K562 (cell line): ENCODE results near the gene DNAJB1. TPM values are rescaled to one million over a fixed set of nuclear protein-coding genes. Genes with fewer than 3 reads are reported as not detected.

Experiments
- ATAC-seq: fragments of 200-7000 bp; cut with Tn5 transposase; 3 replicates; pipeline ENCODE4 v1.9.1; 2020; ENCODE audit warnings: moderate library complexity
- BruUV-seq: library from RNA; stranded (reverse); fragments of 400-500 nt; replicated peaks from 2 replicates; lab custom pipeline; 2021; lab: Mats Ljungman, UMichigan
- CTCF ChIA-PET: fragments of 300-600 bp; formaldehyde crosslinking; extraction: SDS; loops from one replicate; lab custom pipeline; 2021; ENCODE audit warnings: low intra/inter-chr PET ratio; lab: Yijun Ruan, JAX
- POLR2A ChIA-PET: fragments of 300-600, 350-650 bp; sonication (Branson Sonifier 250); formaldehyde crosslinking; extraction: SDS; loops from one replicate; lab custom pipeline; 2021; ENCODE audit warnings: antibody characterized with exemption, inconsistent platforms; lab: Yijun Ruan, JAX
- DNase-seq, 4 experiments: peaks; one replicate each; pipeline versions ENCODE4 v3.0.0 to v3.0.0-alpha.2; 2011 to 2018; ENCODE audit warnings: low spot score in 3 of 4, mixed read lengths in 3 of 4; ENCODE audit errors: extremely low read depth in 1 of 4
- FAIRE-seq: peaks from 2 replicates; lab custom pipeline; 2011; peaks lifted over from hg19 to GRCh38; lab: Jason Lieb, UNC
- H2AFZ ChIP-seq: 2 replicates; pipeline ENCODE4 v1.6.0; 2011; ENCODE audit warnings: low read depth, low read length, control low read depth, inconsistent platforms
- H3K27ac ChIP-seq: fragments of 200-600 bp; 3 replicates; pipeline ENCODE4 v1.8.0; 2011; ENCODE audit warnings: low read depth, mild to moderate bottlenecking, control low read depth, inconsistent platforms, low read length, moderate library complexity, mixed read lengths; ENCODE audit errors: extremely low read depth
- H3K27me3 ChIP-seq, 2 experiments: fragments of 300-600 bp in 1 of 2; 2 replicates in 1 of 2; 3 replicates in 1 of 2; pipeline versions ENCODE4 v1.6.0 to v1.8.0; 2011; ENCODE audit warnings: inconsistent platforms in 2 of 2, low read length in 2 of 2, mild to moderate bottlenecking in 1 of 2, mixed read lengths in 1 of 2, moderate library complexity in 1 of 2; ENCODE audit not compliant: control insufficient read depth in 2 of 2, insufficient read depth in 2 of 2
- H3K36me3 ChIP-seq: fragments of 300-600 bp; 3 replicates; pipeline ENCODE4 v1.8.0; 2011; ENCODE audit warnings: mild to moderate bottlenecking, low read length, inconsistent platforms; ENCODE audit not compliant: control insufficient read depth, insufficient read depth
- H3K4me1 ChIP-seq, 2 experiments: fragments of 200-600 bp in 1 of 2; replicated peaks in 1 of 2; 2 replicates in 1 of 2; 3 replicates in 1 of 2; pipeline versions ENCODE4 v1.5.1 to v1.8.0; 2011; ENCODE audit warnings: inconsistent platforms in 2 of 2, low read length in 2 of 2, mild to moderate bottlenecking in 1 of 2, mixed read lengths in 1 of 2, moderate library complexity in 1 of 2; ENCODE audit not compliant: control insufficient read depth in 2 of 2, insufficient read depth in 2 of 2
- H3K4me2 ChIP-seq: 2 replicates; pipeline ENCODE4 v1.6.1; 2011; ENCODE audit warnings: low read length, control low read depth, inconsistent platforms, mixed read lengths; ENCODE audit not compliant: insufficient read depth
- H3K4me3 ChIP-seq: fragments of 200-600 bp; sonication (generic), shearing (Covaris generic); 2 replicates; pipeline ENCODE4 v1.5.1; 2016; ENCODE audit warnings: control low read depth, inconsistent platforms
- H3K79me2 ChIP-seq: fragments of 200-600 bp; 3 replicates; pipeline ENCODE4 v1.8.0; 2011; ENCODE audit warnings: low read length, inconsistent platforms; ENCODE audit not compliant: control insufficient read depth, insufficient read depth
- H3K9ac ChIP-seq, 2 experiments: 2 replicates each; pipeline versions ENCODE4 v1.6.0 to v1.6.1; 2011; ENCODE audit warnings: low read depth in 2 of 2, low read length in 2 of 2, control low read depth in 1 of 2, inconsistent platforms in 1 of 2, mild to moderate bottlenecking in 1 of 2, mixed read lengths in 1 of 2; ENCODE audit not compliant: insufficient read depth in 1 of 2
- H3K9me1 ChIP-seq: one replicate; pipeline ENCODE4 v1.6.0; 2011; ENCODE audit warnings: inconsistent platforms, mild to moderate bottlenecking, low read length, moderate library complexity; ENCODE audit not compliant: control insufficient read depth, insufficient read depth
- H3K9me3 ChIP-seq: replicated peaks from 2 replicates; pipeline ENCODE4 v1.5.1; 2011; ENCODE audit warnings: low read depth, low read length, inconsistent platforms; ENCODE audit not compliant: control insufficient read depth, insufficient read depth
- H4K20me1 ChIP-seq: replicated peaks from 2 replicates; pipeline ENCODE4 v1.6.1; 2011; ENCODE audit warnings: low read length, inconsistent platforms, mixed read lengths; ENCODE audit not compliant: control insufficient read depth, insufficient read depth
- CEBPB ChIP-seq: fragments of 450-650 bp; IDR thresholded peaks from 2 replicates; pipeline ENCODE4 v1.6.1; 2016; ENCODE audit warnings: missing genetic modification characterization, missing compliant biosample characterization
- CEBPG ChIP-seq, 3 experiments: fragments of 200-800 bp in 1 of 3; sonication (Bioruptor generic) in 1 of 3; sonication (generic) in 1 of 3; formaldehyde crosslinking in 1 of 3; IDR thresholded peaks in 2 of 3; conservative IDR thresholded peaks in 1 of 3; 2 replicates each; pipeline versions ENCODE4 v1.6.1 to v1.8.0; 2016 to 2022; ENCODE audit warnings: missing compliant biosample characterization in 2 of 3, missing genetic modification characterization in 2 of 3, mild to moderate bottlenecking in 1 of 3, missing genetic modification reagents in 1 of 3
- ESRRA ChIP-seq: fragments of 450-650 bp; IDR thresholded peaks from 2 replicates; pipeline ENCODE4 v1.6.1; 2014; ENCODE audit warnings: low read depth, mild to moderate bottlenecking, moderate library complexity, borderline replicate concordance
- IRF1 ChIP-seq: sonication (generic); formaldehyde crosslinking; IDR thresholded peaks from 2 replicates; pipeline ENCODE4 v1.8.0; 2022; ENCODE audit warnings: missing genetic modification reagents, mild to moderate bottlenecking, borderline replicate concordance
- NCOR1 ChIP-seq: fragments of 450-650 bp; IDR thresholded peaks from 2 replicates; pipeline ENCODE4 v1.6.1; 2016; ENCODE audit warnings: mild to moderate bottlenecking, moderate library complexity
- OTX1 ChIP-seq: fragments of 450-650 bp; formaldehyde crosslinking; IDR thresholded peaks from 2 replicates; pipeline ENCODE4 v1.4.0; 2022; ENCODE audit warnings: mild to moderate bottlenecking
- PKNOX1 ChIP-seq: fragments of 450-650 bp; IDR thresholded peaks from 2 replicates; pipeline ENCODE4 v1.6.1; 2016
- XRCC3 ChIP-seq: fragments of 450-650 bp; IDR thresholded peaks from 2 replicates; pipeline ENCODE4 v1.6.1; 2017; ENCODE audit warnings: mild to moderate bottlenecking, moderate library complexity
- ZNF316 ChIP-seq: fragments of 450-650 bp; IDR thresholded peaks from 2 replicates; pipeline ENCODE4 v1.6.1; 2016
- WGBS: fragments of 100-300 bp; shearing (Covaris generic); methylation state at CpG from one replicate; pipeline ENCODE4 v1.1.6; 2016; ENCODE audit warnings: low coverage, mixed read lengths; ENCODE audit not compliant: insufficient coverage; ENCODE audit errors: missing lambda C conversion rate; 5-methylcytosine and 5-hydroxymethylcytosine counted together
- in situ Hi-C: fragments of 300-500 bp; cut with MboI; formaldehyde crosslinking; loops from 4 replicates; pipeline ENCODE4 v1.15.0; 2018; ENCODE audit warnings: inconsistent platforms, mixed read lengths
- intact Hi-C: fragments of 100-400 bp; cut with micrococcal nuclease; formaldehyde crosslinking; loops from 2 replicates; pipeline ENCODE4 v1.14.2; 2022
- polyA plus RNA-seq, 8 experiments: library from polyadenylated mRNA; depleted of rRNA in 4 of 8; stranded (reverse) in 5 of 8; unstranded in 3 of 8; fragments of >200 nt; fragmentation: Nextera tagmentation in 2 of 8; fragmentation: Illumina TruSeq in 1 of 8; extraction: Ambion mirVana in 2 of 8; extraction: Trizol in 1 of 8; gene quantifications; 2 replicates each; pipeline versions ENCODE4 v1.2.1 to v1.2.3, GENCODE V29; 2011 to 2014; ENCODE audit warnings: inconsistent platforms in 1 of 8, missing spikeins in 1 of 8
- total RNA-seq, 7 experiments: library from RNA; depleted of rRNA in 6 of 7; stranded (reverse); fragments of >200 nt in 6 of 7; fragmentation: Illumina TruSeq in 2 of 7; extraction: Trizol in 2 of 7; gene quantifications; 2 replicates each; pipeline versions ENCODE4 v1.2.1 to v1.2.3, GENCODE V29; 2011 to 2021; ENCODE audit warnings: low replicate concordance in 1 of 7
- TF ChIP-seq, protein P1 (sequence below): sonication (generic); formaldehyde crosslinking; IDR thresholded peaks from 2 replicates; pipeline ENCODE4 v1.8.0; 2022; ENCODE audit warnings: missing genetic modification reagents, mild to moderate bottlenecking, moderate library complexity, borderline replicate concordance
- TF ChIP-seq, protein P2 (sequence below): fragments of 200-800 bp; sonication (Bioruptor generic); IDR thresholded peaks from 2 replicates; pipeline ENCODE4 v1.6.1; 2017; ENCODE audit warnings: missing genetic modification characterization, missing compliant biosample characterization
- TF ChIP-seq, protein P3 (sequence below): sonication (generic); formaldehyde crosslinking; IDR thresholded peaks from 2 replicates; pipeline ENCODE4 v1.8.1; 2022; ENCODE audit warnings: missing genetic modification reagents

Gene DNAJB1
- total and polyA plus RNA-seq, 9 of the 15 experiments (the other 6 are each of a cell fraction or from before 2014, with no cell fraction given), result 13.2 to 113 (median 62.1) TPM

DNA sequence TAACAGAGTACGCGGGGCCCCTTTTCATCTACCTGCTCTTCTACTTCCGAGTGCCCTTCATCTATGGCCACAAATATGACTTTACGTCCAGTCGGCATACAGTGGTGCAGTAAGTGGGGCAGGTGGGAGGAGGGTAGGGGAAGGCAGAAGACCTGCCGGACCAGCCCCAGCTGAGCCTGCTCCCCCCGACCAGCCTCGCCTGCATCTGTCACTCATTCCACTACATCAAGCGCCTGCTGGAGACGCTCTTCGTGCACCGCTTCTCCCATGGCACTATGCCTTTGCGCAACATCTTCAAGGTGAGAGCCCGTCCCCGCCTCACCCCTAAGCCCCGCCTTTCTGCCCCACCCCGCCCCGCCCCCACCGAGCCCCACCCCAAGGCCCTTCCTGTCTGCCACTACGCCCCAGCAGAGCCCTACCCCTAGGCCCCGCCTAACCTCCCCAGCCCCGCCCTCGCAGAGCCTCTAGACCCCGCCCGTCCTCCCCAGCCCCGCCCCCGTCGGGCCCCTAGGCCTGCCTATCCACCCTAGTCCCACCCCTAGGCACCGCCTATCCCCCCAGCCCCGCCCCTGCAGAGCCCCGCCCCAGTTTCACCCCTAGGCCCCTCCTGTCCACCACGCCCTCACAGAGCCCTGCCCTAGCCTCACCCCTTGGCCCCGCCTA, 45.9 kb upstream of the DNAJB1 start:
- FAIRE-seq, result peak; percentile 77
- in situ Hi-C loops, result no loop called here
- Histone ChIP-seq H3K27ac (no peak overlapping the region; the same call in 2 of the 3 replicates), H3K9ac (no peak overlapping the region), H3K36me3 (peaks cover 51% of the 10 kb centered on the region; the same call in 2 of the 3 replicates), H3K4me1 (peaks cover 12 to 82% of the 10 kb centered on the region in 2 experiments; a peak in 4 of 5 replicates), H3K79me2 (peaks cover 32% of the 10 kb centered on the region), H3K9me1 (peaks cover 8% of the 10 kb centered on the region), H3K27me3 (no peaks in the 10 kb centered on the region), H3K4me3 (no peak overlapping the region), H3K9me3 (no peaks in the 10 kb centered on the region), H3K4me2 (peak overlapping the region; percentile 25; the same call in 1 of the 2 replicates), H4K20me1 (peaks cover 9% of the 10 kb centered on the region; the same call in 1 of the 2 replicates), H2AFZ (no peak overlapping the region)
- peak; percentile 96 for ATAC-seq
- ChIA-PET POLR2A (interaction anchor here (0.9 kb wide), 1 partner anchor 50 kb away, joined by 3 read pairs; no protein-coding TSS in a partner anchor), CTCF (no interaction called here)
- WGBS, result 28% methylated on average over 23 of the region's 33 CpGs
- DNase-seq, result peak; percentile 90 to 99 (median 98)
- intact Hi-C loops, result no loop called here
- TF ChIP-seq PKNOX1, result peak; percentile 68
- TF ChIP-seq ZNF316, result peak; percentile 43
- TF ChIP-seq, protein P1, sequence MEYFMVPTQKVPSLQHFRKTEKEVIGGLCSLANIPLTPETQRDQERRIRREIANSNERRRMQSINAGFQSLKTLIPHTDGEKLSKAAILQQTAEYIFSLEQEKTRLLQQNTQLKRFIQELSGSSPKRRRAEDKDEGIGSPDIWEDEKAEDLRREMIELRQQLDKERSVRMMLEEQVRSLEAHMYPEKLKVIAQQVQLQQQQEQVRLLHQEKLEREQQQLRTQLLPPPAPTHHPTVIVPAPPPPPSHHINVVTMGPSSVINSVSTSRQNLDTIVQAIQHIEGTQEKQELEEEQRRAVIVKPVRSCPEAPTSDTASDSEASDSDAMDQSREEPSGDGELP (CRISPR knock-in tag), result 0 out of 2 replicates have a peak, but pooled peaks have one; percentile 8
- TF ChIP-seq OTX1 (CRISPR knock-in tag), result no peak
- no peak for TF ChIP-seq XRCC3
- no peak for TF ChIP-seq IRF1 (CRISPR knock-in tag)
- TF ChIP-seq, protein P2, sequence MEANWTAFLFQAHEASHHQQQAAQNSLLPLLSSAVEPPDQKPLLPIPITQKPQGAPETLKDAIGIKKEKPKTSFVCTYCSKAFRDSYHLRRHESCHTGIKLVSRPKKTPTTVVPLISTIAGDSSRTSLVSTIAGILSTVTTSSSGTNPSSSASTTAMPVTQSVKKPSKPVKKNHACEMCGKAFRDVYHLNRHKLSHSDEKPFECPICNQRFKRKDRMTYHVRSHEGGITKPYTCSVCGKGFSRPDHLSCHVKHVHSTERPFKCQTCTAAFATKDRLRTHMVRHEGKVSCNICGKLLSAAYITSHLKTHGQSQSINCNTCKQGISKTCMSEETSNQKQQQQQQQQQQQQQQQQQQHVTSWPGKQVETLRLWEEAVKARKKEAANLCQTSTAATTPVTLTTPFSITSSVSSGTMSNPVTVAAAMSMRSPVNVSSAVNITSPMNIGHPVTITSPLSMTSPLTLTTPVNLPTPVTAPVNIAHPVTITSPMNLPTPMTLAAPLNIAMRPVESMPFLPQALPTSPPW (CRISPR knock-in tag), result peak; percentile 83
- peak; percentile 49; the same call in 1 of the 2 replicates for TF ChIP-seq ESRRA
- peak; percentile 83 for TF ChIP-seq CEBPB
- TF ChIP-seq NCOR1, result no peak
- TF ChIP-seq CEBPG (CRISPR knock-in tag; IDR thresholded peaks at IDR 0.05), result peak; percentile 67; the same call in 1 of the 2 replicates
- TF ChIP-seq CEBPG (tag; conservative IDR thresholded peaks at IDR 0.05 in 1 of 2, IDR thresholded peaks at IDR 0.05 in 1 of 2), result peak in 1 of 2 experiments; percentile 64; a peak in 1 of 4 replicates
- TF ChIP-seq, protein P3, sequence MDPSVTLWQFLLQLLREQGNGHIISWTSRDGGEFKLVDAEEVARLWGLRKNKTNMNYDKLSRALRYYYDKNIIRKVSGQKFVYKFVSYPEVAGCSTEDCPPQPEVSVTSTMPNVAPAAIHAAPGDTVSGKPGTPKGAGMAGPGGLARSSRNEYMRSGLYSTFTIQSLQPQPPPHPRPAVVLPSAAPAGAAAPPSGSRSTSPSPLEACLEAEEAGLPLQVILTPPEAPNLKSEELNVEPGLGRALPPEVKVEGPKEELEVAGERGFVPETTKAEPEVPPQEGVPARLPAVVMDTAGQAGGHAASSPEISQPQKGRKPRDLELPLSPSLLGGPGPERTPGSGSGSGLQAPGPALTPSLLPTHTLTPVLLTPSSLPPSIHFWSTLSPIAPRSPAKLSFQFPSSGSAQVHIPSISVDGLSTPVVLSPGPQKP (CRISPR knock-in tag), result no peak
- BruUV-seq, result no TSS peak
